HG03575 (cell line): ENCODE results near the gene RARRES1.

Experiments used
- ATAC-seq: cut with Tn5 transposase; IDR thresholded peaks from one replicate; pipeline ENCODE4 v1.9.1; 2021; ENCODE audit not compliant: unreplicated experiment, insufficient number of reproducible peaks, low FRiP score; ENCODE audit errors: extremely low read depth

Gene RARRES1

DNA sequence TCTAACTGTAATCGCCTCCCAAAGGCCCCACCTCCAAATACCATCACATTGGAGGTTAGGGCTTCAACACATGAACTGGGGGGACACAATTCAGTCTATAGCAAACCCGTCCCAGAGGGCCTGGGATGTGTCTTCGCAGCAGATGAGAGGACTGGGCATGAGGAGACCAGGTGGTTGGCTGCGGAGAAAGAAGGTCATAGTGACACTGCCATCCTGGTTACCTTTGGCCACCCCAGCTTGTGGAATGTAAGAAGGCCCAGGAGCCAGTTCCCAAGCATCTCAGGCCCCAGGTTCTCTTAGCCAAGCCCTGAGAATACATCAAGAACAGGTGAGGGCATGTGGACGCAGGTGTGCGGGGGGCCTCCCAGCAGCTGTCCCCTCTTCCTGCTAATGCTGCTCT lies 6.4 kb upstream of the RARRES1 start:
- ATAC-seq = no peak

DNA sequence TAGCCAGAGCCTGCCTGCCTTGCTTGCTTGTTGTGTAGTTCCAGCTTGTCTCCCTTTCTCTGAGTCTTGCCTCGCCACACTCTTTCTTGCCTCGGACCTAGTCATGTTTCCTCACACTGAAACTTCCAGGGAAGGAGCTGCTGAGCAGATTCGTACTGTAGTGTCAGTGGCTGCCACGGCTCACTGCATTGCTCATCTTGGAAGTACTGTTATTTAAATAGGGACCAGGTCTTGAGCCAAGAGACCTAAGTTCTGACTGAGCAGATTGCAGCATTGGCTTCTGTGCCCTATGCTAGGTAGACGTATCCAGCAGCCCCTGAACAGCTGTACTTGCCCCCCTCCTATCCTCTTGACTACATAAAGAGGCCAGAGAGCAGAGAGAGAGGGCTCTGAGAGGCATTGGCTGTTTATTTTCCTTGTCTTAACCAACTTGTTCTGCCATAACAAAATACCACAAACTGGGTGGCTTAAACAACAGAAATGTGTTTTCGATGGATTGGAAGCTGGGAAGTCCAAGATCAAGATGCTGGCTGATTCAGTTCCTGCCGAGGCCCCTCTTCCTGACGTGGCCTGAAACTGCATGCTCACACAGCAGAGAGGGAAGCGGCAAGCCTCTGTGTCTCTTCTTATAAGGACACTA lies 5.8 kb upstream of the RARRES1 start:
- no peak for ATAC-seq

DNA sequence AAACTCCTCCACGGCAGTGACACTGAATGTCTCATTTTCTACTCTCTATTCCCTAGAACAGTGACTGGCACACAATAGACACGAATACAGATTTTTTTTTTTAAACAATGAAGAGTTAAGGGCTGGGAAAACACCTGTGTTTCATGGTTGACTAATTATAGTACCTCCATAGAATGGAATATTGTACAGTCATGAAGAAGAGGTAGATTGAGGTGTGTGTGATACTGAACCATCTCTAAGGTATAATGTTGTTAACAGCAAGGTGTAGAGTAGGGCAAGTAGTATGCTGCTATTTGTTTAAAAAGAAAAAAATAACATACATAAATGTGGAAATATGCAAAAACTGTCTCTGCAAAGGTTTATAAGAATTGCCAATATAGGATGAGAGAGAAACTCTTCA lies 5.2 kb upstream of the RARRES1 start:
- ATAC-seq = no peak

DNA sequence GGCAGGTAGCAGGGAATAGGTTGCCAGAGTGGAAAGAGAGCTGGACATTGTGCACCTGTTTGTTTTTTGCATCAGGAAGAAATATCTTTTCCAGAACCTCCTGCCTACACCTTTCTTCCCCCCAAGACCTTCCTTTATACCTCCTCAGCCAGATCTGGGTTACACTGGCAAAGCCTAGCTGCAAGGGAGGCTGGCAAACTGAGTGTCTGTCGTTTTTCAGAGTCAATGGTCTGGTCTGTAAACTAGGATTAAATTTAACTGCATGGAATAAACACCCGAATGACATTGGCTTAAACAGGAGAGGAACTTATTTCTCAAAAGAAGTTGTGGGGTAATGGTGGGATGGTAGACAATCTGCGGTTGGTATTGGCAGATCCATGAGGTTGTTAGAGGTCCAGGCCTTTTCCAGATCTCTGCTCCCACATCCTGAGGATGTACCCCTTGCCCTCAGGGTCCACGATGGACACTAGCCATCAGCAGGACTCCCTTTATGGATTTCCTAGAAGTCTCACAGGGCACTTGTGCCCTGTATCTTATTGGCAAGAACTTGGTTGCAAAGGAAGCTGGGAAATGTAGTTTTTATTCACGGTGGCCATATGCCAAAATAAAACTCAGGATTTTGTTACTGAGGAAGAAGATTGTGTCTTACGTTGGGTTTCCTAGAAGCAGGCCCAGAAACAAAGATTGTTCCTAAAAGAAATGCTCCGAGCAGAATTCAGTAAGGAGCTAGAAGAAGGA lies 3.2 kb upstream of the RARRES1 start:
- no peak for ATAC-seq

DNA sequence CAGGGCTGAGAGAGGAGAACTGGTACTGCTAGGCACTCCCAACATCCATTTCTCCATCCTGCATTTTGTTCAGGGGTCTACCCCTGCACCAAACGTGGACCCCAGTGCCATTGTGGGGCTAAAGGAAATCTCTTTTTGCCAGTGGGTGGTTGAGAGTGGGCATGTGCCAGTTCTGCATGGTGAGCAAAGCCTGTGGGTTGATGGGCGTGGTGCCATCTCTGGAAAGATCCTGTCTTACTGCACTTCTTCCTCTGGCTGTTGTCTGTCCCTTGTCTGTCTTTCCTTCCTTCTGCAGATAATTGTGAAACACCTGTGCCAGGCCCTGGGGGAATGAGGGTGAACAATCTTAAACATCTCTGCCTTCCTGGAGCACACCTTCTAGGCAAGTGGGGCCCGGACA lies 1.4 kb upstream of the RARRES1 start:
- ATAC-seq = no peak

DNA sequence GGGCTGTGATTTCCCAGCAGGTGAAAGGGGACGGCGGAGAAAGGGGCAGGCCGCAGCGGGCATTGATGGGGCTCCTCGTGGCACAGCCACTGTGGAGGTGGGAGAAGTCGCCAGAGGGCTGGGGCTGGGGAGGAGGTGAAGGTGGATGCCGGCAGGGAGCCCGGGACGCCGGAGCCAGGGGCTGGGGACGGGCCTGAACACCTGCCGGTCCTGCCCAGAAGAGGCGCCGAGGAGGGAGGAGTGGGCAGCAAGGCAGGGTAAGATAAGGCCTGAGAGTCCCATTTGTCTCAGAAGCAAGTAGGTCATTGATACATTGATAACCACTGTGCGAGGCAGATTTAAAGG lies 571 bp upstream of the RARRES1 start:
- no peak for ATAC-seq

DNA sequence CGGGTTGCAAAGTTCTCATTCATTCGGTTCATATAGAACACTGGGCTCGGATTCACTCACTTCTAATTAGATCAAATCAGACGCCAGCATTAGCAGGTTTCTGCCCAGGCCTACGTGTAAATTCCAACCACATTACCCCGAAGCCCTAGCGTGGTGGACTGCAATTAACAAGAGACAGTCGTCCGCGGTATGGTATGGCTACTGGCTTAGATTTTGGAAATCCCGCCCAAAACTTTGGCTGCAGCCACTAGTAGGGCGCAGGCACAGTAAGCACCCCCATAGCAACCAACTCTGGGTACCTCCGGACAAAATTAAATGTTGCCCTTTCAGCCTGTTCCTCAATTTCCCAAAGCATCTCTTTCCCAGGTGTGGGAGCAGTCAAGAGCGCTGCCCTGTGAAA lies 771 bp downstream of the RARRES1 start:
- no peak for ATAC-seq

DNA sequence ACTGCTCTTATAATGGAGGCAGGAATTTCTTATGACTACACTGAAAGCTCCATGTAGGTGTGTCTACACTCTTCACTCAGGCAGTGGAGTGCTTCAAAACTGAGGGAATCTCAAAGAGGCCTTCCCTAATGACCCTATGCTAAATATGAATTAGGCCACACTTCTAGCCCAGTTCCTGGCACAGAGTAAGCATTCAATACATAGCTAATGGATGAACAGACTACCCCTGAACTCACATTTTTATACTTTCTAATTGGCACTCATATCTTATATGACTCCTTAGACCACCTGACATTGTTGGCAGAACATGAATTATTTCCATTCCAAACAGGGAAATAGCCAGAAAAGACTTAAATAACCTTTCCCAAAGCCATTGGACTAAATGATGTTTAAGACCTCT lies 3.4 kb downstream of the RARRES1 start:
- ATAC-seq = no peak

DNA sequence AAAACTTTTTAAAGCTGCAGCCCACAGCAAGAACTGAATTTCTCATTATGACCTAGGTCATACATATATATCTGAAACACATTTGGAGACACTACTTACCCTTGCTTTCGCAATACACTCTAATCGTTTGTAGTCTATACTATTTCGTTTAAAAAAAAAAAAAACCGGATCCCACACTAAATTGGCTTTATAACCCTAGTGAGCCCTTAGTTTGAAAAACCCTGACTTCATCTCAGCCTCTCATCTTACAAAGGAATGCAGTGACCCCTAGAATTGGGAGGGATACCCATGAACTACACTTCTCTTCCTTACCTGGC lies 4.2 kb downstream of the RARRES1 start:
- peak; percentile 15 for ATAC-seq

DNA sequence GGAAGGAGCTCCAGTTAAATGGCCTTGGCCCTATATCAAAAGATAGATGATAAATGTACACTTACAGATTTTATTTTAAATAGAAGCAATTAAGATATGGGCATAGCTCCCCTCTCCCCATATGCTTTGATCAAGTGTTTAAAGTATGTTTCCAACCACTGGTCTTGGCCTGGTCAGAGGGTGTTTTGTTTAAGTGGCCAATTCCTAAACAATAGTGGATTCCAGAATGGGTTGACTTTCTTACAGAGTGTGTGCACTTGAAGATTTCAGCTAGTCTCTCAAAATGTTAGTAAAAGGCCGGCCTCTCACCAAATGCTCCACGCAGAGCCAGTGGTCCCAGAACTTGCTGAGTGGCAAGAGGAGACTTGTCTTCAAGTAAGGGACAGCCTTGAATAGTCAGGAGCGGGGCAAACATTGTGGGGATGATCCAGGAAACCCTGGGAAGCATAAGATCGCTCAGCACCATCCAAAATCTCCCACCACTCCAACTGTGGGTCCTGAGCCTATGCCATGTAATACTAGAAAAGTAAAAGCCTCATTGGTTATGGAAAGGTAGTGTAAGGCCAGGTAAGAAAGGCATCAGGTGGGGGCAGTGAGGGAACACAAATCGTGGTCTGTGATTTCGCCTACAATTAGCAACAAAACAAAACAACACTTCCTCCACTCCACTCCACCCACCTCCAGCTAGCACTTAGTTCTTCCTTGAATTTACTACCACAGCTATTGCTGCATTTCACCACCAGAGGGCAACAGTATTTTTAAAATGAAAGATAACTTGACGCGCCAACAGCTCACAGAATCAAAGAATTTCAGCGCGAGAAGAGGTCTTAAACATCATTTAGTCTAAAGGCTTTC lies 4.8 kb downstream of the RARRES1 start:
- ATAC-seq = peak; percentile 55

DNA sequence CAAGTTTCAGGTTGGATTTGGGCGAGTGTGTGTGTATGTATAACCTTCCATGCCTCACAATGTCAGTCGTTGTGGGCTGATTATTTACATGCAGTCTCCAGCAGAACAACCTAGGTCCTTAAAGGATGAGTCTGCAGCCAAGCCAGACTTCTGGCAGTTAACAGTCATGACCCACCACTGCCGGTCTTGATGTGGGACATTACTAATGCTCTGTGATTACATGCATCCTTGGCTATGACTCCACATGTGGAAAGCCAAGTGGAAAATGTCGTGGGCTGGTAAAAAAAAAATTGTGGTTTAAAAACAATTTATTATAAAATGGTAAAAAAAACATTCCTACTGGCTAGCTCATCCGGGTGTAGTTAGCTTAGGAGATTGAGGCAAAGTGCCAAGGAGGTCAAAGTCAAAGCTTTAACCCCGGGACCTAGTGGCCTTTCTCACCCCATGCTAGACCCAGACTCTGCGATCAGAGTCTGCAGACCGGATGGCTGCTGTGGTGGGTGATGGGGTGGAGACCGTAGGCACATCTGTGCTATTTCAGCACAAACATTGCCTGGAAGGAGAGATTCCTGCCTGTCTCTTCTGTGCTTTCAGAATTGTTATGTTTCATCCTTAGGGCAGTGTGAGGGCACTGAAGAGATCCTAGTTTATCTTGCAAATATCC lies 6.8 kb downstream of the RARRES1 start:
- ATAC-seq = no peak

DNA sequence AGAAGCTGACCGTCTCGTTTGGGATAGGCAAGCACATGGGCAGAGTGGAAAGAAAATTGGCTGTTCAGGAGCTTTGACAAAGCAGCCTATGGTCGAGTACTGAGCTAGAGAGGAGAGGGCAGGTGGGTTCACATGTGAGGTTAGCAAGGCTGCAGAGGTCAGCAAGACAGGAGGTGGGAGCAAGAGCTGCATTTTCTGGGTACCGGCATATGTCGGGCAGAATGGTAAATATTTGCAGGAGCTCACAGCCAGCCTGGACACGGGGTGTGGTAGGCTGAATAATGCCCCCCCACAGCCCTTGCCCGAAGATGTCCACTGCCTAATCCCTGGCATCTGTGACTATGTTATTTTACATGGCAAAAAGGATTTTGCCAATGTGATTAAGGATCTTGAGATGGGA lies 8.3 kb downstream of the RARRES1 start:
- no peak for ATAC-seq

DNA sequence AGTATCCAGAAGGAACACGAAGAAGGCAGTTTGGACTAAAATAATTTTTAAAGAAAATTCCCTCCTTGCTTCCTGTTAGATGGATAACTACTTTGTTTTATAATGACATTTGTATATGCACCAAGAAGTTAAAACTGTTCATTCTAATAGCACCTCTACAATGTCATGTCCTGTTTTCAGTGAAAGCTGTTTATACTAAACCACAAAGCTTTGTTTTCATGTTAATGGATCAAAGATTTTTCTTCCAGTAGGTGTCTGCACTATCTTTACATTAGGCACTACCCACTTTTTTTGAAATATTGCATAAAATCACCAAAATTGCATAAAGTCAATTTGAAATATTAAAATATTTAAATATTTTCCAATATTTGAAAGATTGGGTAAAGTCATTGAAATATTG lies 10.1 kb downstream of the RARRES1 start:
- no peak for ATAC-seq

DNA sequence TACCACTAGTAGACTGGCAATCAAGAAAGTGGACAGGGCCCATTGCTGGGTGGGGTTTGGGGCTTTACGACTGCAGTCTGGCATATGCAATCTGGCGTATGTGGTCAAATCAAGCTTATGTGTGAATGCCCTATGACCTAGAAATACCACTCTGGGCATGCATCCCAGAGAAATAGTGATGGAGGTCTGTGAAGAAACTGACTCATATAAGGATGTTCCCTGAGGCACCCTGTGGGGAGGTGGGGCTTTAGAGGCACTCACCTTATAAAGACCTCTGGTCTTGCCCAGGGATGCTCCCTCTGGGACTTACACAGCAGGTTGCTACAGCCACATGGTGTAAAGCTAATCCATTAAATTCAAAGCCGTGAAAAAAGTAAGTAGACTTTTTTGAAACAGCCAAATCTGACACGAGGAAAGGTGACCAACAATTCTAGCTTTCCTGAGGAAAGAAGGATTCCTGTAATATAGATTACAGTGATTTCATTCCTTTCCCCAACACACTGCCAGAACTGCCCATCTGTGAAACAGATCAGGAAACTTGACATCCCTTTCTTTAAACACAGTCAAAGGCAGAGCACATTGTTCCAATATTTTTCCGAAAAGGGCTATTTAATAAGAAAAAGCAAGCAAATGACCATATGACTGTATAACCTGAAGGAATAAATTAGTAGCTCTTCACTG lies 13.6 kb downstream of the RARRES1 start:
- ATAC-seq = no peak

DNA sequence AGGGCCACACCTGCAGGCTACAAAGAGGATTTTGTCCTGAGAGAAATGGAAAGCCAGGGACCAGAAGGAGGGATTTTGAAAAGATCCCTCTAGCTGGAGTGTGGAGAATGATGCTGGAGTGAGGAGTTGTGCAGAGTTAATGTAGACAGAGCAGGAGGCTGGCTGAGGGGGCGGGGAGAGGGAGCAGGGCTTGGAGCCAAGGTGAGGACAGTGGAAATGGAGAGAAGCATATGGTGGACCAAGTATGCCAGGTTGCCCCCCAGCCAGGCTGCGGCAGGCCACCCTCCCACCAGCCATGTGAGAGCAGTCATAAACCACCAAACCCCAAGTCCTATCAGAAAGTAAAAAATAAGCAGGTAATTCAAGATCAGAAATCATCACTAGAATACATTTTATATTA lies 14.7 kb downstream of the RARRES1 start:
- ATAC-seq = no peak

DNA sequence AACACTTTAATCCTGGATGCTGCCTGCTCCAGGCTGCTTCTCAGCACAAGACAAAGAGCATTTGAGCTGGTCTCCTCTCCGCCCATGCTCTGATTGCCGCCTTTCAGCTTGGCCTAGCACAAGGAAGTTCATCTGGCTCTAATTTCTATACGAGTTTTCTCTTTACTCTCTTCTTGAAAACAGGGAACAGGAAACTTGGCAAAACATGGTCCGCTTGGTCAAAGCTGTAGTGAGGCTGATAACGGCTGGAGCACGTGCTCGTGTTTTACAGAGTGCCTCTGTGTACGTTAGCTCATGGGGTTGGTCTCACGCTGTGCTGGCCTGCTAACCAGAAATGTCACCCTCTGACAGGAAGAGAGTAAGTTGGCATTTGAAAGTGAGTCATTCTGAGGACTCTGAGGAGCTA lies 19.2 kb downstream of the RARRES1 start:
- ATAC-seq = no peak

DNA sequence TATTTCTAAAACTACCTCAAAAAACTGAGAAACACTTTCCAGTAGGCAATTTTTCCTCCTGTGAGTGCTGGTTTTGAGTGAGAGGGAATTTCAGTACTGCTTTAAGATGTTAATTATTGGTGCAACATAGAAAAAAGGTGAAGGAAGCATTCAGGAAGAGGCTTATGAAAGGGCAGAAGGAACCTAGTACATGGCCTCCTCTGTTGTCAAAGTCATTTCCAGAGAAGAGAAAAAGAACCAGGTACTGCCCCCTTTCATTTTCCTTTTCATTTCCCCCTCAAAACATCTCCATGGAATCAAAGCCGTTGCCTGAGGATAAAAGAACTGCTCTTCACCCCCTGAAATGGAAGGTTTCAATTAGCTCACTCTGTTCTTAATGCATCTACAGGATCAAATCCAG lies 19.8 kb downstream of the RARRES1 start:
- ATAC-seq = no peak

DNA sequence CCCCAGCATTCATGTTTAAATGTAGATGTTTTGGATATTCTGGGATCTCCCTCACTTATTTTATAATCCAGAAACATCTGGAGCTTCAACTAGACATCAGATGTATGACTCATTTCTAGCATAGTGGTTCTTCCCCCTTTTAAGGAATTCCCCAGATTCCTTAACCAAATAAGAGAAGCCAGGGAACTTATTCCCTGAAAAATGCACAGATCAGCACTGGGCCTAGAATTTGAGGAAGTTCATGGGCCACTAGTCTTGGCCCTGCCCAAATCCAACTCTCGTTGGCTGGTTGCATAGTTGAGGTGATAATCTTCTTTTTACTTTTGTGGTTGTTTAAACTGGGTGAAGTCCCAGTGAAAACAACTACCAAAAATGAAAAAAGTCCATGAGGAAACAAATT lies 20.4 kb downstream of the RARRES1 start:
- ATAC-seq = no peak

DNA sequence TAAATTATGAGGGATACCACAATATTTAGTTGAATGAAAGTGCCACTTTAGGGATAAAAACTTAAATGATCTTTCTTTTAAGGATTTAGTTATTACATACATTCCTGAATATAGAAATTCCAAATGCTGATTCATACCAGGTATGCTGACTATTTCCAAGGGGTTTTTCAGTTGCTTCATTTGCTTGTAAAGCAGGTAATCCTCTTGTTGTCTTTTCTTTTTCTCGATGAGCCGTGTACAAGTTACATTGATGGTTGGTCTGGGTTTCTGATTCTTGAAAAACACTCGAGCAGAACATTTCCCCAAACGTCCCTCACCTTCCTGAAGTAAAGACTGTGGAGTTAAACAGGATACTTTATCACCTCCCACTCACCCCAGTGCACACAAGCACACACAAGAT lies 21.7 kb downstream of the RARRES1 start:
- ATAC-seq = no peak
